SIG-M5 treated with dmso at 0.1 percent for 504 hours (cell line): ENCODE measurements around the gene TNK1.

Experiments
- DNase-seq: peaks from one replicate; lab custom pipeline; 2025; ENCODE audit not compliant: unreplicated experiment; lab: John Stamatoyannopoulos, UW

TNK1 gene

DNA sequence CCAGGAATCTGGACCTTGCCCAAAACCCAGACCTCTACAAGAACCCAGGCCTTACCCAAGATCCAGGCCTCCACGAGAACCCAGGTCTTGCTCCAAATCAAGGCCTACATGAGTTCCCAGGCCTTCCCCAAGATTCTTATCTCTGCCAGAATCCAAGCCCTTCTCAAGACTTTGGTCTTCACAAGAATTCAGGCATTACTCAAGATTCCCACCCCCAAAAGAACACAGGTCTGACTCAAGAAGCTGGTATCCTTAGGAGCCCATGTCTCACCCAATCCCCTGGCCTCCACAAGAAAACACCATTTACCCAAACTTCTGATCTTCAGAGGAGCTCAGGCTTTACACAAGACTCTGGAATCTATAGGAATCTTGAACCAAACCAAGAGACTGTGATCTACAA lies 50.3 kb downstream of the TNK1 start:
- DNase-seq: no peak

DNA sequence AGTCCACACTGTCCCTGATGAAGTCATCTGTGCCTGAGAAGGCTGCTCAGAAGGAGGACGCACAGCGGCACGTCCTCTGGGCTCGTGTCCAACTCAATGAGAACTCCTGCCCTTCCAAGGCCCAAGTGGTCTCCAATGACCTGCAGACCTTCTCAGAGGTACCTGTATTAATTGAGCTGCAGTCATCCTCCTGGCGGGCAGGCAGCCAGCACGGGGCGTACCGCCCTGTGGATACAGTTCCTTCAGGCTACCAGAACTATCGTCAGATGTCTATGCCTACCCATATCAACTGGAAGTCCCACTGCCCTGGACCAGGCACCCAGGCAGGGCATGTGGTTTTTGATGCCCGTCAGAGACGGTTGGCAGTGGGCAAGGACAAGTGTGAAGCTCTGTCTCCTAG lies 51.4 kb downstream of the TNK1 start:
- DNase-seq: no peak

DNA sequence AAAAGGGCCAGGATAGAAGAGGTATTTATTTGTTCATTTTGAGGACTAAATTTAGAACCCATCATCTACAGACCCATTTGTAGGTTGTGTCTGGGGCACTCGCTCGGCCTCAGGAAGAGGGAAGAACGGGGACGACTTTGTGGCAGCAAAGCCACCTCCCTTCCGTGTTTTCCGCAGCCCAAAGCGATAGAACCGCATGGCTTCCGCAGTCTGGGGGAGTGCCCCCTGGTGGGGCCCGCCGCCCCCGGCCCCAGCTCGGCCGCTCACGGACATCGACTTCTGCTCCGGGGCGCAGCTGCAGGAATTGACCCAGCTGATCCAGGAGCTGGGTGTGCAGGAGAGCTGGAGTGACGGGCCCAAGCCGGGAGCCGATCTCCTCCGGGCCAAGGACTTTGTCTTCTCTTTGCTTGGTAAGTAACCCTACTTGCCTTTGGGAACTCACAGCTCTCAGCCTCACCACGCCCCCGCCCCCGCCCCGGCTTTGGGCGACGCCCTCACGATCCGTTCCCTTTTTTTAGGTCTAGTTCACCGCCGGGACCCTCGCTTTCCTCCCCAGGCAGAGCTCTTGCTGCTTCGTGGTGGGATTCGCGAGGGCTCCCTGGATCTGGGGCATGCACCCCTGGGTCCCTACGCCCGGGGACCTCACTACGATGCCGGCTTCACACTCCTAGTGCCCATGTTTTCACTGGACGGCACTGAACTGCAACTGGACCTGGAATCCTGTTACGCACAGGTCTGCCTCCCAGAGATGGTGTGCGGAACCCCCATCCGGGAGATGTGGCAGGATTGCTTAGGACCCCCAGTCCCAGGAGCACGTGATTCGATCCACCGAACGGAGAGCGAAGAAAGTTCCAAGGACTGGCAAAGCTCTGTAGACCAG lies 55.0 kb downstream of the TNK1 start:
- peak; percentile 73 for DNase-seq

DNA sequence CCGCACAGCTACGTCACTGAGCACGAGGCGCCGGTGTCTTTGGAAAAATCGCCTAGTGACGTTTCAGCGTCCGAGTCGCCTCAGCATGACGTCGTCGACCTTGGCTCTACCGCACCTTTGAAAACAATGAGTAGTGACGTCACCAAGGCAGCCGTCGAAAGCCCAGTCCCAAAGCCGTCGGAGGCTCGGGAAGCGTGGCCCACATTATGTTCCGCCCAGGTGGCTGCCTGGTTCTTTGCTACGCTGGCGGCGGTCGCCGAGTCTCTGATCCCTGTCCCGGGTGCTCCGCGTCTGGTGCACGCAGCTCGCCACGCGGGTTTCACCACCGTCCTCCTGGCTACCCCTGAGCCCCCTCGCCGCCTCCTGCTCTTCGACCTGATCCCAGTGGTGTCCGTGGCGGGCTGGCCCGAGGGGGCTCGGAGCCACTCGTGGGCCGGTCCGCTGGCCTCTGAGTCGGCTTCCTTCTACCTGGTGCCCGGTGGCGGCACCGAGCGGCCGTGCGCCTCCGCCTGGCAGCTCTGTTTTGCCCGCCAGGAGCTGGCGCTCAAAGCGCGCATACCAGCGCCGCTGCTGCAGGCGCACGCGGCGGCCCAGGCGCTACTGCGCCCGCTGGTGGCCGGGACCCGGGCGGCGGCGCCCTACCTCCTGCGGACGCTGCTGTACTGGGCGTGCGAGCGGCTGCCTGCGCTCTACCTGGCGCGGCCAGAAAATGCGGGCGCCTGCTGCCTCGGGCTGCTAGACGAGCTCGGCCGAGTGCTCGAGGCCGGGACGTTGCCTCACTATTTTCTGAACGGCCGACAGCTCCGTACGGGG lies 55.9 kb downstream of the TNK1 start:
- peak; percentile 65 for DNase-seq

DNA sequence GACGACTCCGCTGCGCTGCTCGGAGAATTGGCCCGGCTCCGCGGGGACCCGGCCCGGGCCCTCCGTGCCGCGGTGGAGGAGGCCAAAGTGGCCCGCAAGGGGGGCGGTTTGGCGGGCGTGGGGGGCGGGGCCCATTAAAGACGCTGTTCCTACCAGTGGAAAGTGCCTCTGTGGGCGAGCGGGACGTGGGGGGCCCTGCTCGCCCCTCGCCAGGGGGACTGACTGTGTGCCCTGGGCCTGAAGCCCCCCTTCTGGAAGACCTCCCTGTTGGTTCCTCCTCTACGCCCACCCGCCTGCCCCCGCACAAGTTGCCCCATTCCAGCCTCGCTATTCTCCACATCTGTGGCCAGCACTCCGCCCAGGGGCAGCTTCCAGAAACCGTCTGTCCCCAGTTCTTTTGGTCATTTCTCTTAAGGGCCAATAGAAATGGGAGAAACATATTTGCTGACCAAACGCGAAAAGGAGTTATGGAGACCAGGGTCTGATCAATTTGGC lies 56.5 kb downstream of the TNK1 start:
- no peak for DNase-seq

DNA sequence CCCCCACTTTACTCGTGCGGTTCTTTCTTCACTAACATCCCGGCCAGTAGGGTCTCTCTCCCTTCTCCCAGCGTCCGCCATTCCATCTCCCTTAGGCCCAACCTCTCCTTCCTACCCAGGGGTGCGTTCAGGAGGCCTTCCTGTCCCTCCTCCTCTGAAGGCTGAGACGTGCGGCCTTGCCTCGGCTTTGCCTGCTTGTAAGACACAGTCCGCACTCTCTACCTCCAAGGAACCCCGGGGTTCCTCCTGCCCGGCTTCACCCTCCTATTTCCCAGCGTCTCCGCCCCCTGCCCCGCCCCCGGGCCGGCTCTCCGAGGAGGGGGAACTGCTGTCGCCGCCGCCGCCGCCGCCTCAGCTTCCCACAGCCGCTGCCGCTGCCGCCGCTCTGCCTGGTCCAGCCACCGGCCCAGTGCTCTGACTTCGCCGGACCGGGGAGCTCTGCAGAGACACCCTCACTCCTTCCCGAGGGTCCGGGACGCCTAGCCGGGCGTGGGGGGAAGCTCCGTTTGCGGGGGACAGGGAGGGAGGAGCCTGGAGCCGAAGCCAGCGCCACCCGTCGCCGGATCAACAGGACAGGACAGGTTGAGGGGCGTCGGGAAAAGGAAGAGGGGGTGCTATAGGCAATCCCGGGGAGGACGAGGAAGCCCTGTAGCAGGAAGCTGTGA lies 57.2 kb downstream of the TNK1 start:
- peak; percentile 61 for DNase-seq

DNA sequence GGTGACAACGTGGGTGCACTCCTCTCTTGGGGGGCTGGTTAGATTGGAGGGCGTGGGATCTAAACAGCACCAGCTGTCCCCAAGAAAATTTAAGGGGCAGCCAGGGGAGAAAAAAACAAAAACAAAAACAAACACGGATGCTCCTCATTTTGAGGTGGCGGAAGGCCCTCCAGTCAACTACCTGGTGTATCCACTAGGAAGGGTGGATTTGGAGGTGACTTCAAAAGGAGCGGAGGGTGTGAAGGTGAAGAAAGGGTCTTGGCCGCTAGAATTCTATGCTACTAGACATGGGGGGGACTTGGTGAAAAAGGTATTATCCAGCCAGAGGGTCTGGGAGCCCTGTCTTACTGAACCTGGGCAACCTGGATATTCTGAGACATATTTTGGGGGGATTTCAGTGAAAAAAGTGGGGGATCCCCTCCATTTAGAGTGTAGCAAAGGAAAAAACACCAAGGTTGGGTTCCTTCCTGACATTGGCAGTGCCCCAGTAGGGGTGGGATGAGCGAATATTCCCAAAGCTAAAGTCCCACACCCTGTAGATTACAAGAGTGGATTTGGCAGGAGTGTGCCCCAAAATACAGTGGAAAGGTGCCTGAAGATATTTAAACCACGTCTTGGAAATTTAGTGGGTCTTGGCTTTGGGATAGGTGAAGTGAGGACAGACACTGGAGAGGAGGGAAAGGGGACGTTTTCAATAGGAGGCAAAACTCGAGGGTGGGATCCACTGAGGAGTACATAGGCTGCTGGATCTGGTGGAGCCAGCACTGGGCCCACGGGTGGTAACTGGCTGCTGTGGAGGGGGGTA lies 58.0 kb downstream of the TNK1 start:
- DNase-seq: no peak
